CD4-positive, alpha-beta T cell treated with Interleukin-1 beta for 1 hour (primary cell): Measurements from ENCODE around the gene AEBP1.

Experiments used
- DNase-seq, 2 donors: peaks; one replicate each; pipeline ENCODE4 v3.0.0-alpha.2; 2020 to 2022

Gene AEBP1

GRCh38 chr7:44144968-44145478, 40.9 kb downstream of the AEBP1 start:
- DNase-seq, result no peak

- peak; percentile 70 for DNase-seq
These were observed 41.4 kb downstream of the AEBP1 start for GRCh38 chr7:44145479-44145968.

- peak; percentile 71 to 77 for DNase-seq
These were observed 42.1 kb downstream of the AEBP1 start for GRCh38 chr7:44145969-44146911.

- no peak for DNase-seq
These were observed 43.2 kb downstream of the AEBP1 start for GRCh38 chr7:44147026-44147991.

- no peak for DNase-seq
These were observed 44.0 kb downstream of the AEBP1 start for GRCh38 chr7:44148166-44148565.

- DNase-seq, result no peak
These were observed 44.9 kb downstream of the AEBP1 start for GRCh38 chr7:44148961-44149536.

GRCh38 chr7:44149571-44150465, 45.7 kb downstream of the AEBP1 start:
- DNase-seq, result no peak

GRCh38 chr7:44150466-44150832, 46.3 kb downstream of the AEBP1 start:
- no peak for DNase-seq

- no peak for DNase-seq
These were observed 47.1 kb downstream of the AEBP1 start for GRCh38 chr7:44150966-44151941.

- DNase-seq, result no peak
These were observed 47.8 kb downstream of the AEBP1 start for GRCh38 chr7:44151956-44152355.

GRCh38 chr7:44152971-44153947, 49.1 kb downstream of the AEBP1 start:
- no peak for DNase-seq

GRCh38 chr7:44153948-44154335, 49.8 kb downstream of the AEBP1 start:
- DNase-seq, result no peak

GRCh38 chr7:44154703-44155102, 50.6 kb downstream of the AEBP1 start:
- DNase-seq, result no peak

- no peak for DNase-seq
These were observed 51.3 kb downstream of the AEBP1 start for GRCh38 chr7:44155191-44156185.

GRCh38 chr7:44156453-44157010, 52.4 kb downstream of the AEBP1 start:
- DNase-seq, result no peak

- no peak for DNase-seq
These were observed 53.3 kb downstream of the AEBP1 start for GRCh38 chr7:44157116-44158080.
